Fibroblast of skin of right biceps (primary cell): ENCODE results near the gene SLC2A8.
A peak's percentile ranks its signal among the peaks of the same experiment; 100 is the strongest.

ENCODE experiments used
- DNase-seq: peaks from one replicate; pipeline ENCODE4 v3.0.0-alpha.2; 2013

The SLC2A8 gene

GRCh38 chr9:127437497-127438264 is 40.7 kb downstream of the SLC2A8 start:
- no peak for DNase-seq

GRCh38 chr9:127438394-127438793 is 41.4 kb downstream of the SLC2A8 start:
- DNase-seq = no peak

- no peak for DNase-seq
Observed at GRCh38 chr9:127444283-127444920, 47.4 kb downstream of the SLC2A8 start.

GRCh38 chr9:127444921-127445850 is 48.2 kb downstream of the SLC2A8 start:
- DNase-seq = peak; percentile 30

- no peak for DNase-seq
Observed at GRCh38 chr9:127445851-127446712, 49.1 kb downstream of the SLC2A8 start.

GRCh38 chr9:127446713-127447415 is 49.9 kb downstream of the SLC2A8 start:
- DNase-seq = no peak

GRCh38 chr9:127447416-127448111 is 50.6 kb downstream of the SLC2A8 start:
- DNase-seq = peak; percentile 41

- DNase-seq = no peak
Observed at GRCh38 chr9:127448112-127448805, 51.3 kb downstream of the SLC2A8 start.

GRCh38 chr9:127449332-127449966 is 52.5 kb downstream of the SLC2A8 start:
- DNase-seq = no peak

GRCh38 chr9:127450243-127450760 is 53.3 kb downstream of the SLC2A8 start:
- peak; percentile 20 for DNase-seq

- DNase-seq = peak; percentile 94
Observed at GRCh38 chr9:127450830-127451607, 54.0 kb downstream of the SLC2A8 start, which contains the start of the genes LRSAM1 and RPL12. TSS of gene LRSAM1 (plus strand) at chr9:127451510. CDS start at chr9:127454528, 3,018 bp downstream. TSS of gene RPL12 (minus strand) at chr9:127451406. CDS start at chr9:127451317, 89 bp downstream.

- no peak for DNase-seq
Observed at GRCh38 chr9:127451608-127451857, 54.6 kb downstream of the SLC2A8 start.

GRCh38 chr9:127451858-127452656 is 55.1 kb downstream of the SLC2A8 start:
- peak; percentile 31 for DNase-seq

GRCh38 chr9:127452691-127453090 is 55.7 kb downstream of the SLC2A8 start:
- DNase-seq = no peak

- DNase-seq = no peak
Observed at GRCh38 chr9:127455324-127455992, 58.5 kb downstream of the SLC2A8 start.

GRCh38 chr9:127457191-127457878 is 60.4 kb downstream of the SLC2A8 start:
- no peak for DNase-seq
